Measurements from ENCODE around the gene TMEM232.

GRCh38 chr5:110572729-110573128 lies 153.7 kb downstream of the TMEM232 start:
- TF ChIP-seq EZH2phosphoT487 (IDR thresholded peaks at IDR 0.05; ENCODE audit: insufficient read depth, low read depth) (no peak), EZH2 (IDR thresholded peaks at IDR 0.05; ENCODE audit: insufficient read depth, poor library complexity, severe bottlenecking) (no peak)

All from GM23248 (cell line).